GM12878 (cell line): ENCODE results near the gene IGF1R. TPM values are rescaled to one million over a fixed set of nuclear protein-coding genes. Genes with fewer than 3 reads are reported as not detected.

Experiments used
- ATAC-seq: fragments of 200-7000 bp; cut with Tn5 transposase; 3 replicates; pipeline ENCODE4 v1.9.1; 2020; ENCODE audit warnings: mild to moderate bottlenecking, moderate library complexity
- BruUV-seq: library from RNA; stranded (reverse); fragments of 400-500 nt; replicated peaks from 2 replicates; lab custom pipeline; 2021; lab: Mats Ljungman, UMichigan
- CTCF ChIA-PET: fragments of 300-600 bp; sonication (Branson Sonifier 250); formaldehyde crosslinking; extraction: SDS; loops from one replicate; lab custom pipeline; 2021; ENCODE audit warnings: inconsistent platforms; lab: Yijun Ruan, JAX
- POLR2A ChIA-PET: fragments of 350-600 bp; formaldehyde crosslinking; extraction: SDS; loops from one replicate; lab custom pipeline; 2021; ENCODE audit warnings: inconsistent platforms; lab: Charles Lee
- RAD21 ChIA-PET: fragments of 300-600 bp; sonication (Branson Sonifier 250); formaldehyde crosslinking; loops from one replicate; lab custom pipeline; 2023; ENCODE audit warnings: antibody characterized with exemption; ENCODE audit not compliant: unreplicated experiment; lab: Charles Lee
- SMC1A ChIA-PET: fragments of 300-600 bp; sonication (Branson Sonifier 250); formaldehyde crosslinking; loops from one replicate; lab custom pipeline; 2023; ENCODE audit not compliant: unreplicated experiment, uncharacterized antibody; lab: Charles Lee
- DNase-seq: peaks from one replicate; pipeline ENCODE4 v3.0.0-alpha.2; 2011; ENCODE audit warnings: low read depth, low spot score
- FAIRE-seq: peaks from 3 replicates; lab custom pipeline; 2011; peaks lifted over from hg19 to GRCh38; lab: Jason Lieb, UNC
- H2AFZ ChIP-seq: 2 replicates; pipeline ENCODE4 v1.6.0; 2011; ENCODE audit warnings: low read depth, low read length, control low read depth; ENCODE audit not compliant: control insufficient read depth
- H3K27ac ChIP-seq: 2 replicates; pipeline ENCODE4 v1.5.1; 2011; ENCODE audit warnings: control low read depth; ENCODE audit not compliant: control insufficient read depth, insufficient read depth
- H3K27me3 ChIP-seq, 2 experiments: replicated peaks in 1 of 2; 2 replicates each; pipeline versions ENCODE4 v1.6.0 to v1.6.1; 2011; ENCODE audit warnings: low read length in 1 of 2; ENCODE audit not compliant: control insufficient read depth in 2 of 2, insufficient read depth in 2 of 2
- H3K36me3 ChIP-seq, 2 experiments: 2 replicates each; pipeline ENCODE4 v1.5.1; 2011; ENCODE audit warnings: low read length in 1 of 2; ENCODE audit not compliant: control insufficient read depth in 2 of 2, insufficient read depth in 2 of 2
- H3K4me1 ChIP-seq: 2 replicates; pipeline ENCODE4 v1.6.1; 2011; ENCODE audit warnings: mild to moderate bottlenecking, low read length, moderate library complexity, mixed read lengths; ENCODE audit not compliant: control insufficient read depth, insufficient read depth
- H3K4me2 ChIP-seq: 2 replicates; pipeline ENCODE4 v1.6.0; 2011; ENCODE audit warnings: control low read depth; ENCODE audit not compliant: control insufficient read depth, insufficient read depth
- H3K4me3 ChIP-seq: fragments of 200-600 bp; sonication (generic); 2 replicates; pipeline ENCODE4 v1.5.1; 2016
- H3K79me2 ChIP-seq: 2 replicates; pipeline ENCODE4 v1.6.0; 2011; ENCODE audit warnings: low read length; ENCODE audit not compliant: control insufficient read depth, insufficient read depth
- H3K9ac ChIP-seq: 2 replicates; pipeline ENCODE4 v1.8.0; 2011; ENCODE audit warnings: low read length, control low read depth, mixed read lengths; ENCODE audit not compliant: control insufficient read depth, insufficient read depth
- H3K9me3 ChIP-seq: replicated peaks from 3 replicates; pipeline ENCODE4 v1.5.1; 2011; ENCODE audit warnings: mild to moderate bottlenecking, low read length; ENCODE audit not compliant: control insufficient read depth, insufficient read depth
- H4K20me1 ChIP-seq: 2 replicates; pipeline ENCODE4 v1.6.0; 2011; ENCODE audit not compliant: control insufficient read depth, insufficient read depth
- CEBPB ChIP-seq, 2 experiments: fragments of 150-350 bp in 1 of 2; IDR thresholded peaks; 2 replicates each; pipeline ENCODE4 v1.6.1; 2012 to 2014; ENCODE audit warnings: low read depth in 2 of 2, low read length in 2 of 2, borderline replicate concordance in 1 of 2, inconsistent platforms in 1 of 2
- EP300 ChIP-seq, 2 experiments: fragments of 150-350 bp in 1 of 2; IDR thresholded peaks; 2 replicates each; pipeline ENCODE4 v1.6.1; 2011 to 2012; ENCODE audit warnings: low read depth in 2 of 2, low read length in 2 of 2, borderline replicate concordance in 1 of 2, improper control_type of control experiment in 1 of 2, inconsistent platforms in 1 of 2; ENCODE audit not compliant: control insufficient read depth in 1 of 2
- POLR2AphosphoS5 ChIP-seq: IDR thresholded peaks from 2 replicates; pipeline ENCODE4 v1.6.1; 2011; ENCODE audit warnings: mild to moderate bottlenecking, low read length, inconsistent platforms
- RELA ChIP-seq: fragments of 450-650 bp; IDR thresholded peaks from 2 replicates; pipeline ENCODE4 v1.8.0; 2014; ENCODE audit warnings: borderline replicate concordance; ENCODE audit not compliant: partially characterized antibody
- REST ChIP-seq: IDR thresholded peaks from 2 replicates; pipeline ENCODE4 v1.6.1; 2012; ENCODE audit warnings: mild to moderate bottlenecking, low read depth, low read length
- SREBF2 ChIP-seq: IDR thresholded peaks from 2 replicates; pipeline ENCODE4 v1.6.1; 2012; ENCODE audit warnings: mild to moderate bottlenecking, low read length
- TARDBP ChIP-seq: IDR thresholded peaks from 2 replicates; pipeline ENCODE4 v1.6.1; 2016; ENCODE audit warnings: borderline replicate concordance
- TCF12 ChIP-seq: IDR thresholded peaks from 2 replicates; pipeline ENCODE4 v1.6.1; 2011; ENCODE audit warnings: low read depth, mild to moderate bottlenecking, low read length
- TCF3 ChIP-seq: IDR thresholded peaks from 2 replicates; pipeline ENCODE4 v1.6.1; 2012; ENCODE audit warnings: low read depth, mild to moderate bottlenecking, low read length, borderline replicate concordance; ENCODE audit not compliant: insufficient read depth
- WGBS: methylation state at CpG from one replicate; pipeline ENCODE4 v1.1.6; 2016; ENCODE audit warnings: low lambda C conversion rate; ENCODE audit not compliant: insufficient replicate concordance, insufficient coverage; ENCODE audit errors: missing lambda C conversion rate; 5-methylcytosine and 5-hydroxymethylcytosine counted together
- in situ Hi-C: fragments of 300-500 bp; cut with MboI; formaldehyde crosslinking; loops from 9 replicates; pipeline ENCODE4 v1.14.3; 2018; ENCODE audit warnings: mixed read lengths
- intact Hi-C: fragments of 100-400 bp; cut with micrococcal nuclease; formaldehyde crosslinking; loops from one replicate; pipeline ENCODE4 v1.14.2; 2022; ENCODE audit not compliant: unreplicated experiment
- polyA plus RNA-seq, 11 experiments: library from polyadenylated mRNA; depleted of rRNA in 4 of 11; unstranded in 6 of 11; stranded (reverse) in 5 of 11; fragments of >200 nt; fragmentation: Nextera tagmentation in 4 of 11; fragmentation: Illumina TruSeq in 1 of 11; extraction: Ambion mirVana in 4 of 11; extraction: Trizol in 1 of 11; gene quantifications; 1 replicate in 1 of 11; 2 replicates in 10 of 11; pipeline versions ENCODE4 v1.2.1 to v1.2.3, GENCODE V29; 2011 to 2016; ENCODE audit warnings: inconsistent platforms in 2 of 11, missing spikeins in 2 of 11, low read depth in 1 of 11
- total RNA-seq, 4 experiments: library from RNA; depleted of rRNA in 3 of 4; stranded (reverse); fragments of >200 nt in 3 of 4; fragmentation: Illumina TruSeq in 1 of 4; extraction: Trizol in 1 of 4; gene quantifications; 2 replicates each; pipeline versions ENCODE4 v1.2.1 to v1.2.3, GENCODE V29; 2013 to 2021
- TF ChIP-seq, protein P1 (sequence below): fragments of 450-650 bp; conservative IDR thresholded peaks from 2 replicates; pipeline ENCODE4 v1.6.1; 2017; ENCODE audit warnings: mild to moderate bottlenecking, moderate library complexity

The IGF1R gene
- total and polyA plus RNA-seq, 10 of the 15 experiments (the other 5 are each of a cell fraction or from before 2014, with no cell fraction given): 0.03 to 2.7 (median 0.66) TPM

GRCh38 chr15:98941595-98942255, 293.4 kb downstream of the IGF1R start:
- H3K9me3 ChIP-seq: no peaks in the 10 kb centered on the region
- no TSS peak for BruUV-seq
- H3K4me2 ChIP-seq: no peak overlapping the region
- in situ Hi-C loops: no loop called here
- DNase-seq: no peak
- no peak for ATAC-seq
- ChIA-PET POLR2A (no interaction called here), CTCF (no interaction called here), RAD21 (no interaction called here), SMC1A (no interaction called here)
- intact Hi-C loops: no loop called here
- no peaks in the 10 kb centered on the region for H4K20me1 ChIP-seq
- H3K27me3 ChIP-seq: no peaks in the 10 kb centered on the region
- no peak overlapping the region for H2AFZ ChIP-seq
- no peak for TF ChIP-seq EP300 (IDR thresholded peaks at IDR 0.05; ENCODE audit: borderline replicate concordance in 1 of 2, control insufficient read depth in 1 of 2, low read depth in 2 of 2, low read length in 2 of 2)
- no peak overlapping the region for H3K9ac ChIP-seq
- no peaks in the 10 kb centered on the region for H3K79me2 ChIP-seq
- H3K36me3 ChIP-seq: no peaks in the 10 kb centered on the region
- peaks cover 16% of the 10 kb centered on the region for H3K4me1 ChIP-seq
- no peak overlapping the region for H3K27ac ChIP-seq
- no peak overlapping the region for H3K4me3 ChIP-seq
- FAIRE-seq: no peak
- 43% methylated on average over 5 of the region's 5 CpGs for WGBS

DNA sequence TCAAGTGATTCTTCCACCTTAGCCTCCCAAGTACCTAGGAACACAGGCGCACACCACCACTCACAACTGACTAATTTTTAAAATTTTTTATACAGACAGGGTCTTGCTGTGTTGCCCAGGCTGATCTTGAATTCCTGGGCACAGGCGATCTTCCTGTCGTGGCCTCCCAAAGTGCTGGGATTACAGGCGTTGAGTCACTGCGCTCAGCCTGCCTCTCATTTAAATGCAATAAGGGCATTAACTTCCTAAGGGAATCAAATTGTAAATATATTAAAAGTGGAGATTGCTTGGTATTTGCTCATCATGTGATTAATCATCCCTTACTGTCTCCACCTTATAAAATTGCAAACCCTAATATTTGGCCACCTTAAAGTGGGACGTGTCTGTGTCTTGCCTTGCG, 294.1 kb downstream of the IGF1R start:
- WGBS: 77% methylated on average over 7 of the region's 7 CpGs
- Histone ChIP-seq H2AFZ (no peak overlapping the region), H3K9ac (no peak overlapping the region), H3K27ac (no peak overlapping the region), H3K9me3 (no peaks in the 10 kb centered on the region), H3K4me3 (no peak overlapping the region), H3K79me2 (no peaks in the 10 kb centered on the region), H3K4me1 (peaks cover 9% of the 10 kb centered on the region), H3K27me3 (no peaks in the 10 kb centered on the region), H3K4me2 (no peak overlapping the region), H4K20me1 (no peaks in the 10 kb centered on the region), H3K36me3 (no peaks in the 10 kb centered on the region)
- POLR2A ChIA-PET: interaction anchor here (2.4 kb wide), 1 partner anchor 10 kb away, joined by 11 read pairs; no protein-coding TSS in a partner anchor
- in situ Hi-C loops: no loop called here
- BruUV-seq: no TSS peak
- FAIRE-seq (no peak), DNase-seq (no peak), ATAC-seq (no peak)
- RAD21 ChIA-PET: interaction anchor here (1.8 kb wide), 1 partner anchor 9 kb away, joined by 6 read pairs; no protein-coding TSS in a partner anchor
- intact Hi-C loops: no loop called here
- SMC1A ChIA-PET: interaction anchor here (1.8 kb wide), 1 partner anchor 10 kb away, joined by 13 read pairs; no protein-coding TSS in a partner anchor
- CTCF ChIA-PET: interaction anchor here (1.0 kb wide), 1 partner anchor 65 kb away, joined by 3 read pairs; no protein-coding TSS in a partner anchor
- TF ChIP-seq SREBF2 (no peak), EP300 (IDR thresholded peaks at IDR 0.05; ENCODE audit: borderline replicate concordance in 1 of 2, control insufficient read depth in 1 of 2, low read depth in 2 of 2, low read length in 2 of 2) (no peak), TCF12 (no peak), REST (no peak), TCF3 (no peak), RELA (no peak), TARDBP (no peak), POLR2AphosphoS5 (no peak), CEBPB (IDR thresholded peaks at IDR 0.05; ENCODE audit: borderline replicate concordance in 1 of 2, low read depth in 2 of 2, low read length in 2 of 2) (no peak)
- TF ChIP-seq, protein P1, sequence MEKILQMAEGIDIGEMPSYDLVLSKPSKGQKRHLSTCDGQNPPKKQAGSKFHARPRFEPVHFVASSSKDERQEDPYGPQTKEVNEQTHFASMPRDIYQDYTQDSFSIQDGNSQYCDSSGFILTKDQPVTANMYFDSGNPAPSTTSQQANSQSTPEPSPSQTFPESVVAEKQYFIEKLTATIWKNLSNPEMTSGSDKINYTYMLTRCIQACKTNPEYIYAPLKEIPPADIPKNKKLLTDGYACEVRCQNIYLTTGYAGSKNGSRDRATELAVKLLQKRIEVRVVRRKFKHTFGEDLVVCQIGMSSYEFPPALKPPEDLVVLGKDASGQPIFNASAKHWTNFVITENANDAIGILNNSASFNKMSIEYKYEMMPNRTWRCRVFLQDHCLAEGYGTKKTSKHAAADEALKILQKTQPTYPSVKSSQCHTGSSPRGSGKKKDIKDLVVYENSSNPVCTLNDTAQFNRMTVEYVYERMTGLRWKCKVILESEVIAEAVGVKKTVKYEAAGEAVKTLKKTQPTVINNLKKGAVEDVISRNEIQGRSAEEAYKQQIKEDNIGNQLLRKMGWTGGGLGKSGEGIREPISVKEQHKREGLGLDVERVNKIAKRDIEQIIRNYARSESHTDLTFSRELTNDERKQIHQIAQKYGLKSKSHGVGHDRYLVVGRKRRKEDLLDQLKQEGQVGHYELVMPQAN: no peak
